ENCODE data around the gene TEAD3.
"Not testable (repeated sequence)": the region's sequence is repeated elsewhere in the genome, so short reads cannot be mapped to it uniquely, and the experiment has no call there.

Gene TEAD3

DNA sequence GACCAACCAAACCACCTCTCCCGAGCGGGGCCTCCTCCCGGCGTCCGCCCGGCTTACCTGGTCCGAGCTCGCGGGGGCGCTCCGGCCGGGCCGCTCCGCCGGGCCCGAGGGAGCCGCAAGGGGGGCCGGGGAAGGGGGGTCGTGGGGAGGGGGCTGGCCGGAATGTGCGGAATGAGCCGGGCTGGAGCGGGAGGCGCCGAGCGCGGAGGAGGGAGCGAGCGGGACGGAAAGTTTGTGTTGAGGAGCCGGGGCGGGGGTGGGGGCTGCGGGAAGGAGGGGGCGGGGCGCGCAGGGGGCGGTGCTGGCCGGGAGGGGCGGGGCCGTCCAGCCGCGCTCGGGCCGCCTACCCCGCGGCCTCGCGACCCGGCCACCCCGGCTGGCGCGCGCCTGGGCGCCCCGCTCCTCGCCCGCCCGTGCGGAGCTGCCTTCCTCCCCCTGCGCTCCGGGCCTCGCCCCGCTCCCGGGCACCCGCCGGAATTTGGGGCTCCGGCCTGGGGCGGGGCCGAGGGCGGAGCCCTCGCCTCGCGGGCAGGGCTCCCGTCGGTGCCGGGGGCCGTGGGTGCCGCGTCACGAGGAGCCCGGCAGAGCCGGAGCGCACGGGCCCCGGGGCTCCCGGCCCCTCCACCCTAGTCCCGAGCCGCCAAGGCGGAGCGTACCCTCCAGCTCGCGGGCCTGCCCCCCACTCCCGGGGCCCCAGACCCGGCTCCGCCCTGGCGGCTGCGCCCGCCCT, at the start of gene TEAD3:
Gene TEAD3, minus strand, starts transcription at position 239 of the 730 bp plus-strand sequence.
- in situ Hi-C loops (cut with MboI; ENCODE audit: low sequenced_read_pairs), result no loop called here

DNA sequence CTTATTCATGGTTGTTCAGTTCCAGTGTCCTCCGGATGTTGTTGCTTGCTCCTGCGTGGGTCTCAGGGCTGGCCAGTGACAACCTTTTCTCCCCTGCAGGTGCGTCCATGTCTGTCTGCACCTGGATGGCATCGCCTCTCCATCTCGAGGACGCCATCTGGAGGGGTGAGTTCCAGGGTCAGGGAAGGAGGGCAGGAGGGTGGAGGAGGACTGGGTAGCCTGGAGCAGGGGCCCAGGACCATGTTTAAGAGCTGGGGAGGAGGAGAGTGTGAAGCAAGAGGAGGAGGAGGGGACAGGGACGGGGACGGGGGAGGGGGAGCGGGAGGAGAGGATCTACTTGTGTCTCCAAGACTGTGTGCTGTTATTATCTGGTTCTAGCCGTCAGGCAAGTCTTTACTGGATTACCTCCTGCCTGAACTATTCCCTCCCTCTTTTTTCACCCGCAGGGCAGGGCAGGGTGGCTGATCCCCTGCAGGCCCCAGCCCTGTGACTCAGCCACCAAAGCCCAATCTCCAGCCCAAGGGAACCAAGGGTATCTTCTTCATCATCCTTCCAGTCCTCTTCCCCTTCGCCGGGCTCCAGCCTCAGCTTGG, 48.0 kb upstream of the TEAD3 start:
- in situ Hi-C loops (cut with MboI; ENCODE audit: low sequenced_read_pairs), result no loop called here

DNA sequence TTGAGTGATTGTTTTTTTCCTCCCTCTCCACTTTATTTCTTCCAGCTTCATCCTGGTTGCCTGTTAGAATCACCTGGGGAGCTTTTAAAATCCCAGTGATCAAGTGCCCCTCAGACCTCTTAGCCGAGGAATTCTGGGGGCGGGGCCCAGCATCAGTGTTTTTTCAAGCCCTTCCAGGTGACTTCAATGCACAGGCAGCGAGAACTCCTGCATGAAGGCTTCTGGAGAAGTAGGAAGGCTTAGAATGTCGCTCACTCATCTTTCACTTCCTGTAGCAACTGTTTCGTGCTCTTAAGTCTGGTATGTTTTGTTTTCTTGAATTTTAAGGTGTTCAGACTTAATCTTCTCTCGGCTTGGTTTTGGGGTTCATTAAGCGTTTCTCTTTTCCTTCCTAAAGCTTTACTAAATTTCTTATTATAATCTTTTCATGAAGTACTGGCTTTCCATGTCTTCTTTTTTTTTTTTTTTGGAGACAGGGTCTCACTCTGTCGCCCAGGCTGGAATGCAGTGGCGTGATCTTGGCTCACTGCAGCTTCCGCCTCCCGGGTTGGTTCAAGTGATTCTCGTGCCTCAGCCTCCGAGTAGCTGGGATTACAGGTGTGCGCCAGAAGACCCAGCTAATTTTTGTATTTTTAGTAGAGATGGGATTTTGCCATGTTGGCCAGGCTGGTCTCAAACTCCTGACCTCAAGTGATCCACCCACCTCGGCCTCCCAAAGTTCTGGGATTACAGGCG, 46.7 kb upstream of the TEAD3 start:
- in situ Hi-C loops (cut with MboI; ENCODE audit: low sequenced_read_pairs), result no loop called here

DNA sequence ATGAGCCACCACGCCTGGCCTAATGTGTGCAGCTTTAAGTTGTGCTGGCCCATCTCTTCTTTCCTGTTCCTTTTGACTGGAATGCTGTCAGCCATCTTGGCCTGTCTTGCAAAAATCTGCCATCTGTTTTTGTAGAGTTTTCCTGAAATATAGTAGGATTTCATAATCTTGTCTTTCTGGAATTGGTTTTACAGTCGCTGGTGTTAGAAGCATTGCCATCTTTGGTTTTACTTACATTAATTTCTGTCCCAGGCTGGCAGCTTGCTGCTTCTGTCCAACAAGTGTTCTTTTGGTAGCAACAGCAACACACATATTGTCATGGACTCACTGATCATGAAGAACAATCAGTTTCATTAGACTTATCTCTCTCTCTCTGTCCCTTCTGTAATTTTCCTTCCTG, 45.0 kb upstream of the TEAD3 start:
- in situ Hi-C loops (cut with MboI; ENCODE audit: low sequenced_read_pairs), result no loop called here

DNA sequence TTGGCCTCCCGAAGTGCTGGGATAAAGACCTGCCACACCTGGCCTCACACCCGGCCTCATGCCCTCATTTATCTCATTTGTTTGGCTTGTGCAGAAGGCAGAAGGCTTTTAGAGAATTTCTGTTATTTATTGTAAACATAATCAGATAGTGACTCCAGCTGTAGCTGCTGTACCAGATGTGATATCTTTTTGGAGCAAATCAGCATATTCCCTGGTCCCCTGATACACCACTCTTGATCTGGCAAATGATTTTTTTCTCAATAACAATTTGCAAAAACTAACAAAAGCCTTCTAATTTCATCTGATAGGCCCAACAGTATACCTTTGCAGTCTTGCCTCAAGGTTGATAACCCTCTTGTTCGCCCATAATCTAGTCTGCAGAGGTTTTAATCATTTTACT, 42.3 kb upstream of the TEAD3 start:
- in situ Hi-C loops (cut with MboI; ENCODE audit: low sequenced_read_pairs), result no loop called here

DNA sequence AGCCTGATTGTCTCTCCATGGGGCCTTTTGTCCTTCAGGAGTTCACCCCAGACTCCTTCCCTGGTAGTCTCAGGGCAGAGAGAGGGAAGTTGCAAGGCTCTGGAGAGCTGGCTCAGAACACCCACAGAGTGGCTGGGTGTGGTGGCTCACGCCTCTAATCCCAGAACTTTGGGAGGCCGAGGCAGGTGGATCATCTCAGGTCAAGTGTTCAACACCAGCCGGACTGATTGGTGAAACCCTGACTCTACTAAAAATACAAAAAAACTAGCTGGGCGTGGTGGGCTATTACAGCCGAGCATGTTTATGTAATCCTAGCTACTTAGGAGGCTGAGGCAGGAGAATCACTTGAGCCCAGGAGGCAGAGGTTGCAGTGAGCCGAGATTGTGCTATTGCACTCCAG, 39.0 kb upstream of the TEAD3 start:
- in situ Hi-C loops (cut with MboI; ENCODE audit: low sequenced_read_pairs), result not testable (repeated sequence)

DNA sequence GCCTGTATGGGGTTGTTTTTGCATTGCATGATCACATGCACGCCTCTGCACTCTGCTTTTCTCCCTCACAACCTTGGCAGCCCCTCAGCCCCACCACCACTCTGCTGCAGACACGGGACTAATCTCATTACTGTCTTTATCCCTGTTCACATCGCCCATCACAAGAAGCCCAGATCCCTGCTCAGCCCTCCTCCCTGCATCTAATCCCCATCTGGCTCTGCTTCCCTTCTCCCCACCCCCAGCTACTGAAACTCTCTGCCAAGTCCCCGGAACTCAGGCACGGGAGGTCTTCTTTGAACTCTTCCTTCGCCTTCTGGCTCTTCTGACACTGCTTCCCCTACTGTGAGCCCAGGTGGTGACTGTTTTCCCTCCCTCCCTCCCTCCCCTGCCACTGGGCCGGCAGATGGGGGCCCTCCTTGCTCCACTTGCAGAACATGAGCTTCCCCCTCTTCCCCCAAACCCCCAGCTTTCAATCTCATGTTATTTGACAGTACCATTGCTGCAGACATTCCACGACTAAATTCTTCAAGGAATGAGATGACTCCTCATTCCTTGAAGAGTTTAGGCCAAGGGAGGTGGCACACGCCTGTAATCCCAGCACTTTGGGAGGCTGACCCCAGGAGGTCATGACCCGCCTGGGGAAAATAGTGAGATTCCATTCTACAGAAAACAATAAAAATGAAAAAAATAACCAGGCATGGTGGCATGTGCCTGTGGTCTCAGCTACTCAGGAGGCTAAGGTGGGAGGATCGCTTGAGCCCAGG, 37.7 kb upstream of the TEAD3 start:
- in situ Hi-C loops (cut with MboI; ENCODE audit: low sequenced_read_pairs), result no loop called here

DNA sequence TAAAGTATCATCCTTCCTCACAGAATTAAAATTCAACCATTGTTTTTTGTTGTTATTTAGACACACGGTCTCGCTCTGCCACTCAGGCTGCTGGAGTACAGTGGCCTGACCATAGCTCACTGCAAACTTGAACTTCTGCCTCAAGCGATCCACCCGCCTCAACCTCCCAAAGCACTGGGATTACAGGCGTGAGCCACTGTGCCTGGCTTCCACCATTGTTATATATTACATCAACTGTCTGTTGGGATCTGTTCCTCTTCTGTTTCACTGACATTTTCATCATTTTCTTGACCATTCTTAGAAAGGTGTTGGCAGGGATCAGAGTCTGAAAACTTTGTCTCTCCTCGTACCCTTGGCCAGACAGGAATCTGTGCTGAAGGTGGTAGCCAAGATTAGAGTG, 37.1 kb upstream of the TEAD3 start:
- in situ Hi-C loops (cut with MboI; ENCODE audit: low sequenced_read_pairs), result no loop called here

DNA sequence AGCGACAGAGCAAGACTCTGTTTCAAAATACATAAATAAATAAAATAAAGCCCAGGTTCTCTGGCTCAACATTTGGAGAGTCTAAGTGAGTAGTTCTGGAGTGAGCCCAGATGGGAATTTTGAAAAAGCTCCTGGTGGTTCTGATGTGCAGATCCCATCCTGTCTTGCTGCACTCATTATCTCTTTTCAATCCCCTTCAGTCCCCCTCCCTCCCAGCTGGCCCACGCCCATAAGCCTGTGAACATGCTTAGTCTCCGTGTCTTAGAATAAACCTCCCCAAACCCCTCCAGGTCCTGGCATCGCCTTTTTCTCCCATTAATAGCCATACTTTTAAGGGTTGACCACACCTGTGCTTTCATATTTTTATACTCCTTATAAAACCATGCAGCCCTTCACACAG, 35.2 kb upstream of the TEAD3 start:
- in situ Hi-C loops (cut with MboI; ENCODE audit: low sequenced_read_pairs), result no loop called here

DNA sequence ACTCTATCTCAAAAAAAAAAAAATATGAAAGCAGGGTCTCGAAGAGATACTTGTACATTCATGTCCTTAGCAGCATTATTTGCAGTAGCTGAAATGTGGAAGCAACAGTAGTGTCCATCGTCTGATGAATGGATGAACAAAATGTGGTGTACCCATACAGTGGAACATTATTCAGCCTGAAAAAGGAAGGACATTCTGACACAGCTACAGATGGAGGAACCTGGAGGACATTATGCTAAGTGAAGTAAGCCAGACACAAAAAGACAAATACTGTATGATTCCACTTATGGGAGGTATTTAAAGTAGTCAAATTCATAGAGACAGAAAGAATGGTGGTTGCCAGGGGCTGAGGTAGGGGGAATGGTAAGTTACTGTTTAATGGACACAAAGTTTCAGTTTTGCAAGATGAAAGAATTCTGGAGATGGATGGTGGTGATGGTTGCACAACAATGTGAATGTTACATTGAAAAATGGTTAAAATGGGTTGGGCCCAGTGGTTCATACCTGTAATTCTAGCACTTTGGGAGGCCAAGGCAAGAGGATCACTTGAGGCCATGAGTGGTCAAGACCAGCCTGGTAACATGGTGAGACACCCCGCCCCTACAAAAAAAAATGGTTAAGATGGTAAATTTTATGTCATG, 27.6 kb upstream of the TEAD3 start:
- in situ Hi-C loops (cut with MboI; ENCODE audit: low sequenced_read_pairs), result no loop called here

DNA sequence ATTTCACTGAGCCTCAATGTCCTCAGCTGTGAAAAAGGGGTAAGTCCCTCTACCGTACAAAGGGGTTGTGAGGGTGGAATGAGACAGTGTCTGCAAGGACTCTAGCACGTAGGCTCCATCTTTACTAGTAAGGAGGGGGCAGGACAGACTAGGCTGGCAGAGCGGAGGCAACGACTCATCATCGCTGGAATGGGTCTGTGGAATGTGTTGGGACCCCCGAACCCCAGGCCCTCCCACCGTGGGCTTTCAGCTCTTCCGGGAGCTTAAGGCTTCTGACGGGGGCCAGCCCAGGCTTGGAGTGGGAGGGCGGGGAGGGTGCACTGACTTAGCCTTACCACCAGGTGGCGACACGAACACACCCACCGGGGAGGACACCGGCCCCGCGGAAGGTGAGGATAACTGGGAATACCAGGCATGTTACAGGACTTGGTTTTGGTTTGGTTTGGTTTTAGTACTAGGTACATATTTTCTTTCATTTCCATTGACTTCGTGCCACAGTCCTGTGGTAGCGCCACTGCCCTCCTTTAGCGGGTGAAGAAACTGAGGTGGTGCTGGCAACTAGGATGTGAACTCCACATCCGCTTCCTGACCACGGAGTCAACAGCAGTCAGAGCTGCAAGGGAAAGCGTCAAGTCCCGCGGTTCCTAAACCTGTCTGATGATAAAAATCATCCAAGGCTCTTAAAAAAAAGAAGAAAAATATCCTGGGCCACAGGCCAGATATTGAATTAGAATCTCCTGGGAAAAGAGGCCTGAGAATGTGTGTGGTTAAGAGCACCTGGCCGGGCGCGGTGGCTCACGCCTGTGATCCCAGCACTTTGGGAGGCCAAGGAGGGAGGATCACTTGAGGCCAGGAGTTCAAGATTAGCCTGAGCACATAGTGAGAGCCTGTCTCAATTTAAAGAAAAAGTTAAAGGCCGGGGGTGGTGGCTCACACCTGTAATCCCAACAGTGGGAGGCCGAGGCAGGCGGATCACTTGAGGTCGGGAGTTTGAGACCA, 26.1 kb upstream of the TEAD3 start:
- in situ Hi-C loops (cut with MboI; ENCODE audit: low sequenced_read_pairs), result no loop called here

DNA sequence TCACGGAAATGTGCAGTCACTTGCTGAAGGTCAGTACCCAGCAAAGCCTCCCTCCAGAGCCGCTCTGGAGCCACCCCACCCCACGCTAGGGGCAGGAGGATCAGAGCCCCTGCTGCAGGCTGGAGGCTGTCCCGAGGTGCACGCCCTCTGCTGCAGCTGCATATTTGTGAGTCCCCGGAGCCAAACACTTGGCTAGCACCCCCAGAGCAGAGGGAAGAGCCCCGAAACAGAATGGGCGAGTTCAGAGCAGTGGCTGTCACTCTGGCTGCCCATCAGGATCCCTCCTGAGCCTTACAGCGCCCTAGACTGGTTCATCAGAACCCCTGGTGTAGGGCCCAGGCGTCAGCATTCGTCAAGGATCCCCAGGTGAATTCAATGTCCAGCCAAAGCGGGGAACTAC, 25.3 kb upstream of the TEAD3 start:
- in situ Hi-C loops (cut with MboI; ENCODE audit: low sequenced_read_pairs), result no loop called here

DNA sequence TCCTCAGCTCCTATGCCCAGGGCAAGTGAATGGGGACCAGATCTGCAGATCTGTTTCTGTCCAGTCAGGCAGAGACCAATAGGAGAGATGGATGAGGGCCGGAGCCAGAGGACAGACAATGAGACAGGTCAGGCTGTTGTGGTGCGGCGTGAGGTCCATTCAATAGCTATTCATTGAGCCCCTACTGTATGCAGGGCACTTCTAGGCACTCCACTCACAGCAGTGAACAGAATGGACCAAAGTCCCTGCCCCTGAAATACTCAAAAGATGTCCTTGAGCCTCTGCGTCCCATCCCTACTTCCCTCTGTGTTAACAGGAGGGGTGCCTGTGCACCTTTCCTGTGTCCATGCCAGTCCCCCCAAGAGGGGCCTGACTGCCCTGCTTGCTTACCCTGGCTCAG, 24.4 kb upstream of the TEAD3 start:
- in situ Hi-C loops (cut with MboI; ENCODE audit: low sequenced_read_pairs), result no loop called here

DNA sequence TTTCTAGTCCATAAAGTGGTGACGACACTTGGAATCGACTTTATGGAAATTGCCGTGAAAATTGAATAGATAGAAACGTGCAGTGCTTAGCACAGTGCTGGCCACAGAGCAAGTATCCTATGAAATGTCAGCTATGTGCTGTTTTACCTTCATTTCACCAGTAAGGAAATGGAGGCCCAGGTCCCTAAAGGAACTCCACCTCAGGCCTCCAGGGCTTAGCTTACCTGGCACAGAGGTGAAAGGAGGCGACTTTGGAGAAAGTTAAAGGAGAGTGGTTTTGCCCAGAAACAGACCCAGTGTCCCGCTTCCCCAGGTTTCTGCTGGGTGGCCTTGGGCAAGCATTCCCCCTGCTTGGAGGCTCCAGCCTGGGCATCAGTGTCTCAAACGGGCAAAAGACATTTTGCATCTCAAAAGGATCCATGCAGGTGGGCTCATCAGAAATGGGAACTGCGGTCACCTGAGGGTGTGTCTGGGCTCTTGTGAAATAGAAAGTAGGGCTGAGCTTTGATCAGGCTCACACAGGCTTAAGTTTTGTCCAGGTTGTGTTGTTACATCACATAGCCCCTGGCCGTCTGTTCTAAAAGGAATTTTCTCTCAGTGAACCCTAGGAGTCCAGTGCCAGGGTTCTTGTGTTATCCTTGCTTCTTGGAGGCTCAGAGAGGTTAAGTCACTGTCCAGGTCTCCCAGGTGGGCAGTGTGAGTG, 22.6 kb upstream of the TEAD3 start:
- in situ Hi-C loops (cut with MboI; ENCODE audit: low sequenced_read_pairs), result no loop called here

DNA sequence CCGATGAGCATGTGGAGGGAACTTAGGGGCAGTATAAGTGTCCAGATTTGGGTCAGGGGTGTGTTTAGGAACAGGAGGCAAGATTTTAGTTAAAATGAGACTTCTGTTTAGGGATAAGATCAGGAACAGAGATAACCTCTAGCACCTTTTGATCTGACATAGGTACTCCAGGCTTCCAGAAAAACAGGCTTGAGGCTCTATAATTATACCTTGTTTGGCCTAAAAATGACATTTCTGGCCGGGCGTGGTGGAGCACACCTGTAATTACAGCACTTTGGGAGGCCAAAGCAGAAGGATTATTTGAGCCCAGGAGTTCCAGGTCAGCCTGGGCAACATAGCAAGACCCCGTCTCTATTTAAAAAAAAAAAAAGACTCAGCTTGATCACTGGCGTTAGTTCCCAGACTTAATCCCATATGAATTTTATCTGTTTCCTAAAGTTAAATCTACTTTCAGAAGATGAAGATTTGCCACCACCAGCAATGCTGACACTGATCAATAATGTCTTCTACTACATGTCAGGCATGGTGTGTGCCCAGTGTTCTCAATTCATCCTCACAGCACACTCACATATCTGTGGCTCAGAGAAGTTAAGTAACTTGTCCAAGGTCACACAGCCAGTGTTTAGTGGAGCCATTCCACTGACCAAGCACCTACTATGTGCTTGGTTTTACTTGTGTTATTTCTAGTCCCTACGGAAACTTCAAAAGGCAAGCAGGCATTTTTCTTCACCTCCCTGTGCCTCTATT, 21.9 kb upstream of the TEAD3 start:
- in situ Hi-C loops (cut with MboI; ENCODE audit: low sequenced_read_pairs), result no loop called here

DNA sequence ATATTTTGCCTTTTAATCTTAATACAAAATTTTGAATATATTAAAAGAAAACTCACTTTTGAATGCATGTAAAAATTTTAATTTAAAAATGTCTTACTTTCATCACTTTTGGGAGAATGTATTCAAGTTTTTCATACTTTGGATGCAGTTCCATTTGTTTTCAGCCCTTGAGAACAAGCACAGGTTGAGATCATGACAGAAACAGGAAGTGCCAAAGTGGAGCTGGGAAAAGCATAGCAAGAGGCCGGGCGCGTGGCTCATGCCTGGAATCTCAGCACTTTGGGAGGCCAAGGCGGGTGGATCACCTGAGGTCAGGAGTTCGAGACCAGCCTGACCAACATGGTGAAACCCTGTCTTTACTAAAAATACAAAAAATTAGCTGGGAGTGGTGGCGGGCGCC, 21.1 kb upstream of the TEAD3 start:
- in situ Hi-C loops (cut with MboI; ENCODE audit: low sequenced_read_pairs), result not testable (repeated sequence)

DNA sequence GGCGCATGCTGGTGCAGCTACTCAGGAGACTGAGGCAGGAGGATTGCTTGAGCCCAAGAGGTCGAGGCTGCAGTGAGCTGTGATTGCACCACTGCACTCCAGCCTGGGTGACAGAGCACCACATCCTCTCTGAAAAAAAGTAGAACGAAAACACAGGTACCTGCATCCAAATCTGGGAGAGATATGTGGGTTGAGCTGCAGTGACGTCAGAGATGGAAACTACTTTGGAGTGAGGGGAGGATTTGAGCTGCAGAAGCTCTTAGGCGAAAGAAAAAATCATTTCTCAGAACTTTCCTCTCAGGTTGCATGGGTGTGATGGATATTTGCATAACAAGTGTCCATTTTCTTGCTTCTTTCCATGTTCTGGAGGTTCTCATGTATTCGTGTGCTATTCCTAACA, 19.8 kb upstream of the TEAD3 start:
- in situ Hi-C loops (cut with MboI; ENCODE audit: low sequenced_read_pairs), result no loop called here

DNA sequence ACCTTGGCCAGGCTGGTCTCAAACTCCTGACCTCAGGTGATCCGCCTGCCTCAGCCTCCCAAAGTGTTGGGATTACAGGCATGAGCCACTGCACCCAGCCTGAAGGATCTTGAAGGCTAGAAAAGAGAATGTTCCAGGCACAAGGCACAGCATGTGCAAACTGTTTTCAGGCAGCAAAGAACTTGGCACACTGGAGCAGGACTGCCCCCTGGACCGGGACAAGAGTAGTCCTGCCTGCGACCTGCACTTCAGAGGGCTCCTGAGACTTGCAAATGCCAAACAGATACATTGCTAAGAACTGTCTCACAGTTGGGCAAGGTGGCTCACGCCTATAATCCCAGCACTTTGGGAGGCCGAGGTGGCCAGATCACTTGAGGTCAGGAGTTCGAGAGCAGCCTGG, 19.1 kb upstream of the TEAD3 start:
- in situ Hi-C loops (cut with MboI; ENCODE audit: low sequenced_read_pairs), result not testable (repeated sequence)
